DMS53 (cell line): Measurements from ENCODE around the gene CAMK2N2.

Experiments
- DNase-seq: peaks from one replicate; lab custom pipeline; 2025; lab: John Stamatoyannopoulos, UW

The CAMK2N2 gene

GRCh38 chr3:184239708-184240107 is 21.6 kb downstream of the CAMK2N2 start:
- DNase-seq: no peak

- no peak for DNase-seq
These were observed 22.1 kb downstream of the CAMK2N2 start for GRCh38 chr3:184239221-184239620.

GRCh38 chr3:184238246-184238818 is 23.0 kb downstream of the CAMK2N2 start:
- DNase-seq: no peak

GRCh38 chr3:184237807-184238206 is 23.5 kb downstream of the CAMK2N2 start:
- DNase-seq: peak; percentile 15

- no peak for DNase-seq
These were observed 24.1 kb downstream of the CAMK2N2 start for GRCh38 chr3:184237211-184237610.

GRCh38 chr3:184236636-184237035 is 24.7 kb downstream of the CAMK2N2 start:
- no peak for DNase-seq

GRCh38 chr3:184236033-184236410 is 25.3 kb downstream of the CAMK2N2 start:
- DNase-seq: no peak

- peak; percentile 51 for DNase-seq
These were observed 25.8 kb downstream of the CAMK2N2 start for GRCh38 chr3:184235381-184236032.

- DNase-seq: no peak
These were observed 26.5 kb downstream of the CAMK2N2 start for GRCh38 chr3:184234671-184235380.

- DNase-seq: peak; percentile 85
These were observed 27.1 kb downstream of the CAMK2N2 start for GRCh38 chr3:184234224-184234623.

GRCh38 chr3:184233127-184233843 is 28.1 kb downstream of the CAMK2N2 start:
- no peak for DNase-seq

- DNase-seq: no peak
These were observed 29.7 kb downstream of the CAMK2N2 start for GRCh38 chr3:184231671-184232070.

GRCh38 chr3:184230603-184231528 is 30.5 kb downstream of the CAMK2N2 start:
- DNase-seq: peak; percentile 88

- DNase-seq: peak; percentile 86
These were observed 31.2 kb downstream of the CAMK2N2 start for GRCh38 chr3:184230081-184230602.

- peak; percentile 89 for DNase-seq
These were observed 31.8 kb downstream of the CAMK2N2 start, which contains the start of gene VWA5B2 for GRCh38 chr3:184229394-184230080. Gene VWA5B2 (plus strand): TSS chr3:184229585. CDS start chr3:184230529, 944 bp downstream.

- peak; percentile 11 for DNase-seq
These were observed 32.8 kb downstream of the CAMK2N2 start for GRCh38 chr3:184228376-184229137.

- peak; percentile 59 for DNase-seq
These were observed 33.8 kb downstream of the CAMK2N2 start for GRCh38 chr3:184227481-184227935.

GRCh38 chr3:184223946-184224345 is 37.4 kb downstream of the CAMK2N2 start:
- no peak for DNase-seq

- DNase-seq: no peak
These were observed 38.8 kb downstream of the CAMK2N2 start for GRCh38 chr3:184222521-184222920.

GRCh38 chr3:184218814-184219213 is 42.5 kb downstream of the CAMK2N2 start:
- no peak for DNase-seq
